GM18951 (cell line): ENCODE results near the gene AZIN2.

ENCODE experiments used
- POLR2A ChIP-seq: IDR thresholded peaks from 4 replicates; pipeline ENCODE4 v1.6.1; 2011; ENCODE audit warnings: mild to moderate bottlenecking; ENCODE audit not compliant: insufficient read length, insufficient read depth; ENCODE audit errors: extremely low read depth
- in situ Hi-C: fragments of 300-500 bp; cut with MboI; formaldehyde crosslinking; loops from one replicate; pipeline ENCODE4 v1.12.0; 2022; ENCODE audit warnings: low sequenced_read_pairs, mixed read lengths, inconsistent platforms; ENCODE audit not compliant: unreplicated experiment

Gene AZIN2

GRCh38 chr1:33148615-33149014 is 67.7 kb downstream of the AZIN2 start:
- TF ChIP-seq POLR2A = no peak
- in situ Hi-C loops = no loop called here

- no peak for TF ChIP-seq POLR2A
- in situ Hi-C loops = no loop called here
Measured at GRCh38 chr1:33149453-33150190, 68.7 kb downstream of the AZIN2 start.

- in situ Hi-C loops = no loop called here
- TF ChIP-seq POLR2A = no peak
Measured at GRCh38 chr1:33150522-33150921, 69.6 kb downstream of the AZIN2 start.

GRCh38 chr1:33151116-33151515 is 70.2 kb downstream of the AZIN2 start:
- in situ Hi-C loops = no loop called here
- no peak for TF ChIP-seq POLR2A

GRCh38 chr1:33152685-33153432 is 71.9 kb downstream of the AZIN2 start:
- no peak for TF ChIP-seq POLR2A
- in situ Hi-C loops = no loop called here

- no peak for TF ChIP-seq POLR2A
- in situ Hi-C loops = no loop called here
Measured at GRCh38 chr1:33153650-33154049, 72.7 kb downstream of the AZIN2 start.

GRCh38 chr1:33155877-33156538 is 75.1 kb downstream of the AZIN2 start:
- in situ Hi-C loops = no loop called here
- TF ChIP-seq POLR2A = no peak

GRCh38 chr1:33157131-33157530 is 76.2 kb downstream of the AZIN2 start:
- no peak for TF ChIP-seq POLR2A
- in situ Hi-C loops = no loop called here

- in situ Hi-C loops = no loop called here
- no peak for TF ChIP-seq POLR2A
Measured at GRCh38 chr1:33158366-33158765, 77.4 kb downstream of the AZIN2 start.

- in situ Hi-C loops = no loop called here
- TF ChIP-seq POLR2A = no peak
Measured at GRCh38 chr1:33159577-33159976, 78.6 kb downstream of the AZIN2 start.

GRCh38 chr1:33161061-33161681 is 80.2 kb downstream of the AZIN2 start:
- TF ChIP-seq POLR2A = no peak

GRCh38 chr1:33162141-33162540 is 81.2 kb downstream of the AZIN2 start:
- no peak for TF ChIP-seq POLR2A
- in situ Hi-C loops = no loop called here

More at GRCh38 chr1:33161061-33161681, 80.2 kb downstream of the AZIN2 start:
- in situ Hi-C loops = no loop called here
